A673 (cell line): ENCODE data around the gene GMIP. TPM values are rescaled to one million over a fixed set of nuclear protein-coding genes. Genes with fewer than 3 reads are reported as not detected.
A peak's percentile ranks its signal among the peaks of the same experiment; 100 is the strongest.

Experiments
- BruUV-seq: library from RNA; stranded (reverse); fragments of 400-500 nt; replicated peaks from 2 replicates; lab custom pipeline; 2021; lab: Mats Ljungman, UMichigan
- CTCF ChIA-PET: fragments of 300-600 bp; sonication (Branson Sonifier 250); formaldehyde crosslinking; loops from one replicate; lab custom pipeline; 2022; ENCODE audit warnings: antibody characterized with exemption; lab: Charles Lee
- POLR2A ChIA-PET: fragments of 300-600 bp; sonication (Branson Sonifier 250); formaldehyde crosslinking; loops from one replicate; lab custom pipeline; 2022; ENCODE audit warnings: antibody characterized with exemption; ENCODE audit not compliant: low non-redundant PET; lab: Charles Lee
- DNase-seq: peaks from one replicate; pipeline ENCODE4 v3.0.0-alpha.2; 2015; ENCODE audit warnings: low spot score
- H3K27ac ChIP-seq: fragments of 200-600 bp; sonication (generic); 2 replicates; pipeline ENCODE4 v1.5.1; 2016; ENCODE audit warnings: mixed run types, low read depth, mild to moderate bottlenecking, mixed read lengths, antibody characterized with exemption, low read length; ENCODE audit not compliant: poor library complexity, severe bottlenecking
- H3K27me3 ChIP-seq: fragments of 200-600 bp; sonication (generic); replicated peaks from 2 replicates; pipeline ENCODE4 v1.6.1; 2017; ENCODE audit warnings: mixed run types, low read depth, mild to moderate bottlenecking, mixed read lengths, antibody characterized with exemption, low read length; ENCODE audit not compliant: insufficient read depth, poor library complexity
- H3K36me3 ChIP-seq: fragments of 200-600 bp; sonication (generic); 2 replicates; pipeline ENCODE4 v1.6.1; 2016; ENCODE audit warnings: mixed run types, mild to moderate bottlenecking, mixed read lengths, antibody characterized with exemption, low read length; ENCODE audit not compliant: insufficient read depth, poor library complexity, severe bottlenecking
- H3K4me1 ChIP-seq: fragments of 200-600 bp; sonication (generic); 2 replicates; pipeline ENCODE4 v1.6.1; 2017; ENCODE audit warnings: mixed run types, mild to moderate bottlenecking, mixed read lengths, antibody characterized with exemption, low read length; ENCODE audit not compliant: insufficient read depth, poor library complexity, severe bottlenecking
- H3K4me3 ChIP-seq: fragments of 200-600 bp; sonication (generic); 2 replicates; pipeline ENCODE4 v1.5.1; 2016; ENCODE audit warnings: low read depth, mixed run types, mild to moderate bottlenecking, mixed read lengths, low read length; ENCODE audit not compliant: poor library complexity, severe bottlenecking
- H3K9me3 ChIP-seq: fragments of 200-600 bp; sonication (generic); 2 replicates; pipeline ENCODE4 v1.6.1; 2016; ENCODE audit warnings: mixed run types, low read depth, mild to moderate bottlenecking, mixed read lengths, antibody characterized with exemption, low read length; ENCODE audit not compliant: poor library complexity, severe bottlenecking
- EZH2 ChIP-seq: fragments of 200-600 bp; sonication (generic); IDR thresholded peaks from 2 replicates; pipeline ENCODE4 v1.6.1; 2017; ENCODE audit warnings: borderline replicate concordance, low read depth, mild to moderate bottlenecking, mixed read lengths, antibody characterized with exemption, low read length; ENCODE audit not compliant: poor library complexity, severe bottlenecking
- intact Hi-C: fragments of 100-400 bp; cut with micrococcal nuclease; formaldehyde crosslinking; loops from one replicate; pipeline ENCODE4 v1.10.0; 2022; ENCODE audit not compliant: unreplicated experiment
- total RNA-seq: library from RNA; stranded (reverse); gene quantifications from 2 replicates; pipeline ENCODE4 v1.2.3, GENCODE V29; 2021
- TF ChIP-seq, protein P1 (sequence below): fragments of 300-800, 200-600 bp; sonication (generic); conservative IDR thresholded peaks from 2 replicates; pipeline ENCODE4 v1.5.1; 2017; ENCODE audit warnings: low read depth, mild to moderate bottlenecking, antibody characterized with exemption, low read length, moderate library complexity, mixed read lengths

Gene GMIP
- total RNA-seq, 1 experiment from 2014 or later, result 9.0 TPM

DNA sequence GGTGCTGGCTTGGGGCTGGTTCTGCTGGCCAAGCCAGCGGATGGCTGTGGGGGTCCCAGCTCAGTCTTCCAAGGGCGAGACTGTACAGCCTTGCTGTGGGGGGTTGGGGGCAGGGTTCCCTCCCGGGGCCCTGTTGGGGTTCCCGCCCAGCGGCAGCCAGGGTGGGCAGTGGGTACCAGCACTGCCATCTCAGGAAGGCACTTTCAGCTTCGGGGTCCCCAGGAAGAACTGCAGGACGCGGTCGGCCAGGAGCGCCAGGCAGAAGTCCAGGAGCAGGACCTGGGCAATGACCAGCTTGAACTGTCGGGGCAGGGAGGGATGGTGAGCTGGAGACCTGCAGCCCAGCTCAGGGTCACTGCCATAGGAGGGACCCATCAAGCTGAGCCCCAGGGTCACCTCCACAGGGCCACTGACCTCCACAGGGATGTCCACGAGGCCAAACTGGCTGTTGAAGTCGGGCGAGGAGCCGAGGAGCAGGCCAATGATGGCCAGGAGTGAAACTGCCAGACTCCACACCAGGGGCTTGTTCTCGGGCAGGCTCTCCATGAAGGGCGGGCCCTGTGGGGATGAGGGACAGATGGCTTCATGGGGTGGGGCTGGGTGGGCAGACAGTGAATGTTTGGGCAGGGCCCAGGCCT is 1.9 kb upstream of the GMIP start:
- intact Hi-C loops, result no loop called here

DNA sequence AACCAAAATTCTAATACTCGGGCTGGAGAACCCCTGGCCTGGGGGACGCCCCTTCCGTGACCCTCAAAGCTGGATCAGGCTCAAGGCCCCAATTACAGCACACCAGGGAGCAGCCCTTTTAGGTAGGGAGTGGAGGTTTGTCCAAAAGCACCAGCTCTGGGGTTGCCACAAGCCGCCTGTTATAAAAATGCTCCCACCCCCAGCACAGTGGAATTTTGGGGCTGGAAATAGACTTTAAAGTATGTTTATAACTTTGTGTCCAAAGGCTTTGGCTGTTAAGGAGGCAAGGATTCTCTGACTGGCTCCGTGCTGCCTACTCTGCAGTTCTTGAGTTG is 564 bp upstream of the GMIP start:
- POLR2A ChIA-PET, result no interaction called here
- H3K27me3 ChIP-seq, result no peaks in the 10 kb centered on the region
- no peaks in the 10 kb centered on the region for H3K4me1 ChIP-seq
- TF ChIP-seq EZH2, result no peak
- TF ChIP-seq, protein P1, sequence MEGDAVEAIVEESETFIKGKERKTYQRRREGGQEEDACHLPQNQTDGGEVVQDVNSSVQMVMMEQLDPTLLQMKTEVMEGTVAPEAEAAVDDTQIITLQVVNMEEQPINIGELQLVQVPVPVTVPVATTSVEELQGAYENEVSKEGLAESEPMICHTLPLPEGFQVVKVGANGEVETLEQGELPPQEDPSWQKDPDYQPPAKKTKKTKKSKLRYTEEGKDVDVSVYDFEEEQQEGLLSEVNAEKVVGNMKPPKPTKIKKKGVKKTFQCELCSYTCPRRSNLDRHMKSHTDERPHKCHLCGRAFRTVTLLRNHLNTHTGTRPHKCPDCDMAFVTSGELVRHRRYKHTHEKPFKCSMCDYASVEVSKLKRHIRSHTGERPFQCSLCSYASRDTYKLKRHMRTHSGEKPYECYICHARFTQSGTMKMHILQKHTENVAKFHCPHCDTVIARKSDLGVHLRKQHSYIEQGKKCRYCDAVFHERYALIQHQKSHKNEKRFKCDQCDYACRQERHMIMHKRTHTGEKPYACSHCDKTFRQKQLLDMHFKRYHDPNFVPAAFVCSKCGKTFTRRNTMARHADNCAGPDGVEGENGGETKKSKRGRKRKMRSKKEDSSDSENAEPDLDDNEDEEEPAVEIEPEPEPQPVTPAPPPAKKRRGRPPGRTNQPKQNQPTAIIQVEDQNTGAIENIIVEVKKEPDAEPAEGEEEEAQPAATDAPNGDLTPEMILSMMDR, result 0 out of 2 replicates have a peak, but pooled peaks have one; percentile 2
- H3K9me3 ChIP-seq, result no peaks in the 10 kb centered on the region
- peak overlapping the region; percentile 79 for H3K4me3 ChIP-seq
- DNase-seq, result no peak
- BruUV-seq, result no TSS peak
- CTCF ChIA-PET, result interaction anchor here (0.6 kb wide), 1 partner anchor 516 kb away, joined by 12 read pairs; no protein-coding TSS in a partner anchor
- H3K27ac ChIP-seq, result peak overlapping the region; percentile 58
- intact Hi-C loops, result no loop called here
- peaks cover 29% of the 10 kb centered on the region for H3K36me3 ChIP-seq

More for the DNA sequence above, 1.9 kb upstream of the GMIP start:
- no peak for DNase-seq
- Histone ChIP-seq H3K27me3 (no peaks in the 10 kb centered on the region), H3K27ac (no peak overlapping the region), H3K36me3 (peaks cover 38% of the 10 kb centered on the region), H3K4me3 (no peak overlapping the region), H3K9me3 (no peaks in the 10 kb centered on the region), H3K4me1 (no peaks in the 10 kb centered on the region)
- POLR2A ChIA-PET, result no interaction called here
- BruUV-seq, result TSS peak; percentile 14
- CTCF ChIA-PET, result no interaction called here
- TF ChIP-seq, protein P1, result no peak
- TF ChIP-seq EZH2, result no peak

DNA sequence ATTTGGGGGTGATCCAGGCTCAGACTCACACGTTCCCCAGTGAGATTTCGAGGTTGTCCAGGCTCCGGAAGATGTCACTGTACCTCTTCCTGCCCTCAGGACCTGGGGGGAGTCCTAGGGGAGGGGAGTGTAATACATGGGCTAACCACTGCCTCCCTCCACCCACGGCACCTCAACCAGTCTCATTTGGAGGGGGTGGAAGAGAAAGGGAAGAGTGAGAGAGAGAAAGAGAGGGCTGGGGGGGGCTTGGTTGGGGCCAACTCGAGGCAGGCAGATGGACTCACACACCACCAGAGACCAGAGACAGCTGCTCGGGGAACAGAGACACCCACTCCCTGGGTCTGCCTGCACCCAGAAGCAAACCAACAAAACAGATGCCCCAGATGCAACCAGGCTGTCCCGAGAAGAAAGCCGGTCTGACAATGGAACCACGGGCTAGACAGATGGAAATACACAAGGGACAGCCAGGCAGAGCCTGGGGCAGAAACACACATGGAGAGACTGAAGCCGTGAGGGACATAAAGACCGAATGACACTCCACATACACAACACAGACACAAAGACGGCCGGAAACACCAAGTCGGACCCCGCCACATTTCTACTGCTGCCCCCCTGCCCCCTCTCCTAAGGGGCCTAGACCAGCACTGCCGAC is 825 bp downstream of the GMIP start:
- H3K36me3 ChIP-seq, result peaks cover 27% of the 10 kb centered on the region
- intact Hi-C loops, result loop anchor here (1.0 kb wide), 1 partner anchor 110 kb away; no protein-coding TSS in a partner anchor
- TF ChIP-seq, protein P1, result no peak
- TF ChIP-seq EZH2, result no peak
- DNase-seq, result peak; percentile 36
- H3K27me3 ChIP-seq, result no peaks in the 10 kb centered on the region
- H3K9me3 ChIP-seq, result no peaks in the 10 kb centered on the region
- H3K4me1 ChIP-seq, result no peaks in the 10 kb centered on the region
- H3K27ac ChIP-seq, result peak overlapping the region; percentile 58
- H3K4me3 ChIP-seq, result peak overlapping the region; percentile 79
- ChIA-PET POLR2A (no interaction called here), CTCF (no interaction called here)
- no TSS peak for BruUV-seq
